ENCODE results near the gene NFRKB.

- TF ChIP-seq, protein P1, sequence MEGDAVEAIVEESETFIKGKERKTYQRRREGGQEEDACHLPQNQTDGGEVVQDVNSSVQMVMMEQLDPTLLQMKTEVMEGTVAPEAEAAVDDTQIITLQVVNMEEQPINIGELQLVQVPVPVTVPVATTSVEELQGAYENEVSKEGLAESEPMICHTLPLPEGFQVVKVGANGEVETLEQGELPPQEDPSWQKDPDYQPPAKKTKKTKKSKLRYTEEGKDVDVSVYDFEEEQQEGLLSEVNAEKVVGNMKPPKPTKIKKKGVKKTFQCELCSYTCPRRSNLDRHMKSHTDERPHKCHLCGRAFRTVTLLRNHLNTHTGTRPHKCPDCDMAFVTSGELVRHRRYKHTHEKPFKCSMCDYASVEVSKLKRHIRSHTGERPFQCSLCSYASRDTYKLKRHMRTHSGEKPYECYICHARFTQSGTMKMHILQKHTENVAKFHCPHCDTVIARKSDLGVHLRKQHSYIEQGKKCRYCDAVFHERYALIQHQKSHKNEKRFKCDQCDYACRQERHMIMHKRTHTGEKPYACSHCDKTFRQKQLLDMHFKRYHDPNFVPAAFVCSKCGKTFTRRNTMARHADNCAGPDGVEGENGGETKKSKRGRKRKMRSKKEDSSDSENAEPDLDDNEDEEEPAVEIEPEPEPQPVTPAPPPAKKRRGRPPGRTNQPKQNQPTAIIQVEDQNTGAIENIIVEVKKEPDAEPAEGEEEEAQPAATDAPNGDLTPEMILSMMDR (IDR thresholded peaks at IDR 0.05): no peak
- TF ChIP-seq POLR2AphosphoS5 (IDR thresholded peaks at IDR 0.05; ENCODE audit: insufficient read depth in 1 of 2, low read depth in 1 of 2): no peak
These were observed 27.3 kb upstream of the NFRKB start for GRCh38 chr11:129922674-129923073.
